Mucosa of stomach (tissue), 1 donor: Measurements from ENCODE around the gene LRRC63.
A peak's percentile ranks its signal among the peaks of the same experiment; 100 is the strongest.
"Not testable (repeated sequence)": the region's sequence is repeated elsewhere in the genome, so short reads cannot be mapped to it uniquely, and the experiment has no call there.

Experiments
- H3K27me3 ChIP-seq: one replicate; pipeline ENCODE4 v1.7.0; 2013; ENCODE audit warnings: mild to moderate bottlenecking, low read length; ENCODE audit not compliant: control insufficient read depth, insufficient read depth
- H3K36me3 ChIP-seq: one replicate; pipeline ENCODE4 v1.7.0; 2013; ENCODE audit warnings: low read length; ENCODE audit not compliant: control insufficient read depth, insufficient read depth
- H3K4me1 ChIP-seq: one replicate; pipeline ENCODE4 v1.7.0; 2013; ENCODE audit warnings: mild to moderate bottlenecking, low read length; ENCODE audit not compliant: control insufficient read depth, insufficient read depth
- H3K4me3 ChIP-seq: one replicate; pipeline ENCODE4 v1.7.0; 2013; ENCODE audit warnings: low read length
- H3K9ac ChIP-seq: one replicate; pipeline ENCODE4 v1.7.0; 2013; ENCODE audit warnings: mild to moderate bottlenecking, low read length, moderate library complexity
- H3K9me3 ChIP-seq: one replicate; pipeline ENCODE4 v1.7.0; 2013; ENCODE audit warnings: mild to moderate bottlenecking, low read length, moderate library complexity; ENCODE audit not compliant: control insufficient read depth
- donor health status: Pancreatic carcinoma.

The LRRC63 gene

DNA sequence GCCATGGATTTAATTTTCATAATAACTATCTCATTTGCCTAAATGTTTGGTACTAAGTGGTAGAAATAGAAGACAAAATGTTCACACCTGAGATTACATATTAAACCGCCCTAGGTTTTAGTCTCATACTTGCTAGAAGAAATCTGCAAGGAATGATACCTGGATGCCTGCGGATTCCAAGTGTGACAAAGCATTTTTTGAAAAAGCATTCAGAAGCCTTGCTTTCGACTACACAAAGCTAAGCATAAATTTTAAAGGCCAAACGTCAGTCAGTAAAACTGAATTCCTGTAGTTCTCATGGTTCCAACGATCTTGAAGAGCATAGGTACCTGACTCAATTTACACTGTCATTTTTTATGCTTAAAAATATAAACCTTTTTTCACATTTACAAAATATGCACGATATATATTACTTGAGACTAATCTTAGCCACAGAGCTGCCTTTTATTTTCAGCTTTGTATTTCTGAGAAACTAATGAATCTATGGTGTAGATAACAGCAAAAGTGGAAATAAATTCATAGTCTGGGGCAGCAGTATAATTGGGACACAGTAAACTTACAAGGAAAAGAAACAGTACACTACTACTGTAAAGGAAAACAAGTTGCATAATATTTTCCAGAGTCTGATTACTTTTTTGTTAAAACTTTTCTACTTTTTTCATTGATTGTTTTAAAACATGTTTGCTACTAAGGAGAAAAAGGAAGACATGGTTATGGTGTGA is 1.2 kb upstream of the LRRC63 start:
- Histone ChIP-seq H3K9me3 (no peaks in the 10 kb centered on the region), H3K36me3 (no peaks in the 10 kb centered on the region), H3K27me3 (no peaks in the 10 kb centered on the region), H3K9ac (peak overlapping the region; percentile 42), H3K4me1 (peaks cover 29% of the 10 kb centered on the region), H3K4me3 (no peak overlapping the region)

GRCh38 chr13:46211116-46211482 is 629 bp upstream of the LRRC63 start:
- Histone ChIP-seq H3K36me3 (no peaks in the 10 kb centered on the region), H3K4me1 (peaks cover 24% of the 10 kb centered on the region), H3K9me3 (no peaks in the 10 kb centered on the region), H3K4me3 (peak overlapping the region; percentile 40), H3K27me3 (no peaks in the 10 kb centered on the region), H3K9ac (peak overlapping the region; percentile 42)

- Histone ChIP-seq H3K4me3 (no peak overlapping the region), H3K4me1 (peaks cover 7% of the 10 kb centered on the region), H3K9ac (no peak overlapping the region), H3K27me3 (no peaks in the 10 kb centered on the region), H3K9me3 (no peaks in the 10 kb centered on the region), H3K36me3 (no peaks in the 10 kb centered on the region)
These were observed 1.5 kb downstream of the LRRC63 start for GRCh38 chr13:46213242-46213641.

- not testable (repeated sequence) for H3K4me1 ChIP-seq, H3K4me3 ChIP-seq, H3K9me3 ChIP-seq, H3K9ac ChIP-seq, H3K36me3 ChIP-seq, H3K27me3 ChIP-seq
These were observed 3.0 kb downstream of the LRRC63 start for GRCh38 chr13:46214741-46215140.

GRCh38 chr13:46220234-46220633 is 8.5 kb downstream of the LRRC63 start:
- H3K36me3 ChIP-seq, H3K9me3 ChIP-seq, H3K4me1 ChIP-seq, H3K9ac ChIP-seq, H3K27me3 ChIP-seq, H3K4me3 ChIP-seq: not testable (repeated sequence)

GRCh38 chr13:46229251-46229650 is 17.5 kb downstream of the LRRC63 start:
- no peak overlapping the region for H3K9ac ChIP-seq

GRCh38 chr13:46232281-46232680 is 20.6 kb downstream of the LRRC63 start:
- no peaks in the 10 kb centered on the region for H3K9me3 ChIP-seq
- no peaks in the 10 kb centered on the region for H3K36me3 ChIP-seq
- no peaks in the 10 kb centered on the region for H3K27me3 ChIP-seq

More at GRCh38 chr13:46229251-46229650, 17.5 kb downstream of the LRRC63 start:
- no peaks in the 10 kb centered on the region for H3K36me3 ChIP-seq
- no peaks in the 10 kb centered on the region for H3K9me3 ChIP-seq
- H3K27me3 ChIP-seq, result no peaks in the 10 kb centered on the region
- H3K4me1 ChIP-seq, result no peaks in the 10 kb centered on the region
- no peak overlapping the region for H3K4me3 ChIP-seq

GRCh38 chr13:46235286-46235685 is 23.6 kb downstream of the LRRC63 start:
- H3K4me3 ChIP-seq, result no peak overlapping the region
- no peak overlapping the region for H3K9ac ChIP-seq
- H3K9me3 ChIP-seq, result no peaks in the 10 kb centered on the region
- H3K36me3 ChIP-seq, result no peaks in the 10 kb centered on the region
- no peaks in the 10 kb centered on the region for H3K27me3 ChIP-seq
- no peaks in the 10 kb centered on the region for H3K4me1 ChIP-seq

More at GRCh38 chr13:46232281-46232680, 20.6 kb downstream of the LRRC63 start:
- Histone ChIP-seq H3K9ac (no peak overlapping the region), H3K4me1 (no peaks in the 10 kb centered on the region), H3K4me3 (no peak overlapping the region)

GRCh38 chr13:46265292-46265691 is 53.6 kb downstream of the LRRC63 start:
- H3K9ac ChIP-seq, result no peak overlapping the region
- H3K4me3 ChIP-seq, result no peak overlapping the region
- no peaks in the 10 kb centered on the region for H3K9me3 ChIP-seq
- H3K27me3 ChIP-seq, result no peaks in the 10 kb centered on the region
- no peaks in the 10 kb centered on the region for H3K4me1 ChIP-seq
- no peaks in the 10 kb centered on the region for H3K36me3 ChIP-seq

- no peak overlapping the region for H3K9ac ChIP-seq
- no peaks in the 10 kb centered on the region for H3K9me3 ChIP-seq
- no peaks in the 10 kb centered on the region for H3K4me1 ChIP-seq
- no peak overlapping the region for H3K4me3 ChIP-seq
- no peaks in the 10 kb centered on the region for H3K36me3 ChIP-seq
- no peaks in the 10 kb centered on the region for H3K27me3 ChIP-seq
These were observed 55.4 kb downstream of the LRRC63 start for GRCh38 chr13:46267166-46267565.

- no peaks in the 10 kb centered on the region for H3K27me3 ChIP-seq
- H3K4me1 ChIP-seq, result no peaks in the 10 kb centered on the region
- H3K36me3 ChIP-seq, result no peaks in the 10 kb centered on the region
- no peak overlapping the region for H3K9ac ChIP-seq
- H3K4me3 ChIP-seq, result no peak overlapping the region
- H3K9me3 ChIP-seq, result no peaks in the 10 kb centered on the region
These were observed 58.7 kb downstream of the LRRC63 start for GRCh38 chr13:46270416-46270815.

- H3K9me3 ChIP-seq, result no peaks in the 10 kb centered on the region
- no peaks in the 10 kb centered on the region for H3K4me1 ChIP-seq
- H3K4me3 ChIP-seq, result no peak overlapping the region
- H3K27me3 ChIP-seq, result no peaks in the 10 kb centered on the region
- no peaks in the 10 kb centered on the region for H3K36me3 ChIP-seq
- H3K9ac ChIP-seq, result no peak overlapping the region
These were observed 62.5 kb downstream of the LRRC63 start for GRCh38 chr13:46274094-46274698.
